ENCODE data around the gene GPR39.

DNA sequence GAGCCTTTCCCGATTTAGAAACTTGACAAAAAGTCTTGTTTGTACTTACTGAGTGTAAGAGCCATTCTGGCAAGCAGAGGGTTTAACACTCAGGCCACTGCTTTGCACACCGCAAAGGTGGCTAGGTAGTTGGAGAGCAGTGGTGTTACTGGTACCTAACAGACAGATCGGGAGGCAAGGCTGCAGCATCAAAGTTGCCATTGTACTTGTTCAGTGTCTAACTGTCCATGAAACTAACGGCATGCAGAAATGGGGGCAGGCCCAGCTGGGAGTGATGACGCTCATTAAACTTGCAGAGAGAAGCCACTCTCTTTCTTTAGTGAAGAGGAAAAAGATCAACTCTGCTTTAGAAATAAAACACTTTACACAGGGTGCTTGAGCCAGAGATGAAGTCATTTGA is 10.1 kb downstream of the GPR39 start:
- TF ChIP-seq, protein P1, sequence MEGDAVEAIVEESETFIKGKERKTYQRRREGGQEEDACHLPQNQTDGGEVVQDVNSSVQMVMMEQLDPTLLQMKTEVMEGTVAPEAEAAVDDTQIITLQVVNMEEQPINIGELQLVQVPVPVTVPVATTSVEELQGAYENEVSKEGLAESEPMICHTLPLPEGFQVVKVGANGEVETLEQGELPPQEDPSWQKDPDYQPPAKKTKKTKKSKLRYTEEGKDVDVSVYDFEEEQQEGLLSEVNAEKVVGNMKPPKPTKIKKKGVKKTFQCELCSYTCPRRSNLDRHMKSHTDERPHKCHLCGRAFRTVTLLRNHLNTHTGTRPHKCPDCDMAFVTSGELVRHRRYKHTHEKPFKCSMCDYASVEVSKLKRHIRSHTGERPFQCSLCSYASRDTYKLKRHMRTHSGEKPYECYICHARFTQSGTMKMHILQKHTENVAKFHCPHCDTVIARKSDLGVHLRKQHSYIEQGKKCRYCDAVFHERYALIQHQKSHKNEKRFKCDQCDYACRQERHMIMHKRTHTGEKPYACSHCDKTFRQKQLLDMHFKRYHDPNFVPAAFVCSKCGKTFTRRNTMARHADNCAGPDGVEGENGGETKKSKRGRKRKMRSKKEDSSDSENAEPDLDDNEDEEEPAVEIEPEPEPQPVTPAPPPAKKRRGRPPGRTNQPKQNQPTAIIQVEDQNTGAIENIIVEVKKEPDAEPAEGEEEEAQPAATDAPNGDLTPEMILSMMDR (IDR thresholded peaks at IDR 0.05), result no peak
- TF ChIP-seq POLR2A (IDR thresholded peaks at IDR 0.05) (no peak), POLR2AphosphoS5 (IDR thresholded peaks at IDR 0.05; ENCODE audit: insufficient read depth in 1 of 2, low read depth in 1 of 2) (no peak)

Data from vagina (tissue), 2 donors.